GM12878 (cell line): ENCODE data around the gene ZNF879. TPM values are rescaled to one million over a fixed set of nuclear protein-coding genes. Genes with fewer than 3 reads are reported as not detected.

Source experiments
- ATAC-seq: fragments of 200-7000 bp; cut with Tn5 transposase; 3 replicates; pipeline ENCODE4 v1.9.1; 2020; ENCODE audit warnings: mild to moderate bottlenecking, moderate library complexity
- BruUV-seq: library from RNA; stranded (reverse); fragments of 400-500 nt; replicated peaks from 2 replicates; lab custom pipeline; 2021; lab: Mats Ljungman, UMichigan
- CTCF ChIA-PET: fragments of 300-600 bp; sonication (Branson Sonifier 250); formaldehyde crosslinking; extraction: SDS; loops from one replicate; lab custom pipeline; 2021; ENCODE audit warnings: inconsistent platforms; lab: Yijun Ruan, JAX
- POLR2A ChIA-PET: fragments of 350-600 bp; formaldehyde crosslinking; extraction: SDS; loops from one replicate; lab custom pipeline; 2021; ENCODE audit warnings: inconsistent platforms; lab: Charles Lee
- RAD21 ChIA-PET: fragments of 300-600 bp; sonication (Branson Sonifier 250); formaldehyde crosslinking; loops from one replicate; lab custom pipeline; 2023; ENCODE audit warnings: antibody characterized with exemption; ENCODE audit not compliant: unreplicated experiment; lab: Charles Lee
- SMC1A ChIA-PET: fragments of 300-600 bp; sonication (Branson Sonifier 250); formaldehyde crosslinking; loops from one replicate; lab custom pipeline; 2023; ENCODE audit not compliant: unreplicated experiment, uncharacterized antibody; lab: Charles Lee
- DNase-seq: peaks from one replicate; pipeline ENCODE4 v3.0.0-alpha.2; 2011; ENCODE audit warnings: low read depth, low spot score
- FAIRE-seq: peaks from 3 replicates; lab custom pipeline; 2011; peaks lifted over from hg19 to GRCh38; lab: Jason Lieb, UNC
- H2AFZ ChIP-seq: 2 replicates; pipeline ENCODE4 v1.6.0; 2011; ENCODE audit warnings: low read depth, low read length, control low read depth; ENCODE audit not compliant: control insufficient read depth
- H3K27ac ChIP-seq: 2 replicates; pipeline ENCODE4 v1.5.1; 2011; ENCODE audit warnings: control low read depth; ENCODE audit not compliant: control insufficient read depth, insufficient read depth
- H3K27me3 ChIP-seq, 2 experiments: replicated peaks in 1 of 2; 2 replicates each; pipeline versions ENCODE4 v1.6.0 to v1.6.1; 2011; ENCODE audit warnings: low read length in 1 of 2; ENCODE audit not compliant: control insufficient read depth in 2 of 2, insufficient read depth in 2 of 2
- H3K36me3 ChIP-seq, 2 experiments: 2 replicates each; pipeline ENCODE4 v1.5.1; 2011; ENCODE audit warnings: low read length in 1 of 2; ENCODE audit not compliant: control insufficient read depth in 2 of 2, insufficient read depth in 2 of 2
- H3K4me1 ChIP-seq: 2 replicates; pipeline ENCODE4 v1.6.1; 2011; ENCODE audit warnings: mild to moderate bottlenecking, low read length, moderate library complexity, mixed read lengths; ENCODE audit not compliant: control insufficient read depth, insufficient read depth
- H3K4me2 ChIP-seq: 2 replicates; pipeline ENCODE4 v1.6.0; 2011; ENCODE audit warnings: control low read depth; ENCODE audit not compliant: control insufficient read depth, insufficient read depth
- H3K4me3 ChIP-seq: fragments of 200-600 bp; sonication (generic); 2 replicates; pipeline ENCODE4 v1.5.1; 2016
- H3K79me2 ChIP-seq: 2 replicates; pipeline ENCODE4 v1.6.0; 2011; ENCODE audit warnings: low read length; ENCODE audit not compliant: control insufficient read depth, insufficient read depth
- H3K9ac ChIP-seq: 2 replicates; pipeline ENCODE4 v1.8.0; 2011; ENCODE audit warnings: low read length, control low read depth, mixed read lengths; ENCODE audit not compliant: control insufficient read depth, insufficient read depth
- H3K9me3 ChIP-seq: replicated peaks from 3 replicates; pipeline ENCODE4 v1.5.1; 2011; ENCODE audit warnings: mild to moderate bottlenecking, low read length; ENCODE audit not compliant: control insufficient read depth, insufficient read depth
- H4K20me1 ChIP-seq: 2 replicates; pipeline ENCODE4 v1.6.0; 2011; ENCODE audit not compliant: control insufficient read depth, insufficient read depth
- ASH2L ChIP-seq: fragments of 300-600, 200-600 bp; sonication (generic); IDR thresholded peaks from 2 replicates; pipeline ENCODE4 v1.6.1; 2017; ENCODE audit warnings: low read depth, mild to moderate bottlenecking, borderline replicate concordance
- CEBPZ ChIP-seq: fragments of 150-350 bp; IDR thresholded peaks from 2 replicates; pipeline ENCODE4 v1.6.1; 2016; ENCODE audit warnings: low read depth, low read length
- CREB1 ChIP-seq: IDR thresholded peaks from 2 replicates; pipeline ENCODE4 v1.6.1; 2012; ENCODE audit warnings: low read depth, mild to moderate bottlenecking, inconsistent platforms
- DPF2 ChIP-seq: fragments of 450-650 bp; IDR thresholded peaks from 2 replicates; pipeline ENCODE4 v1.6.1; 2017; ENCODE audit warnings: mild to moderate bottlenecking
- E4F1 ChIP-seq: fragments of 450-650 bp; IDR thresholded peaks from 2 replicates; pipeline ENCODE4 v1.6.1; 2018; ENCODE audit warnings: borderline replicate concordance, mild to moderate bottlenecking; ENCODE audit not compliant: partially characterized antibody
- GABPA ChIP-seq: IDR thresholded peaks from 2 replicates; pipeline ENCODE4 v1.6.1; 2014; ENCODE audit warnings: antibody characterized with exemption, low read depth, mild to moderate bottlenecking, inconsistent platforms
- IRF4 ChIP-seq: IDR thresholded peaks from 2 replicates; pipeline ENCODE4 v1.6.1; 2011; ENCODE audit warnings: low read depth, low read length
- KDM1A ChIP-seq: fragments of 200-600 bp; sonication (generic); IDR thresholded peaks from 2 replicates; pipeline ENCODE4 v1.6.1; 2016; ENCODE audit warnings: borderline replicate concordance
- NFIC ChIP-seq: IDR thresholded peaks from 2 replicates; pipeline ENCODE4 v1.6.1; 2012; ENCODE audit warnings: low read depth, mild to moderate bottlenecking, inconsistent platforms, low read length, moderate library complexity
- POLR2AphosphoS2 ChIP-seq: IDR thresholded peaks from 2 replicates; pipeline ENCODE4 v1.6.1; 2011; ENCODE audit warnings: low read depth, mild to moderate bottlenecking, low read length, improper control_type of control experiment, moderate library complexity
- WGBS: methylation state at CpG from one replicate; pipeline ENCODE4 v1.1.6; 2016; ENCODE audit warnings: low lambda C conversion rate; ENCODE audit not compliant: insufficient replicate concordance, insufficient coverage; ENCODE audit errors: missing lambda C conversion rate; 5-methylcytosine and 5-hydroxymethylcytosine counted together
- in situ Hi-C: fragments of 300-500 bp; cut with MboI; formaldehyde crosslinking; loops from 9 replicates; pipeline ENCODE4 v1.14.3; 2018; ENCODE audit warnings: mixed read lengths
- intact Hi-C: fragments of 100-400 bp; cut with micrococcal nuclease; formaldehyde crosslinking; loops from one replicate; pipeline ENCODE4 v1.14.2; 2022; ENCODE audit not compliant: unreplicated experiment
- polyA plus RNA-seq, 11 experiments: library from polyadenylated mRNA; depleted of rRNA in 4 of 11; unstranded in 6 of 11; stranded (reverse) in 5 of 11; fragments of >200 nt; fragmentation: Nextera tagmentation in 4 of 11; fragmentation: Illumina TruSeq in 1 of 11; extraction: Ambion mirVana in 4 of 11; extraction: Trizol in 1 of 11; gene quantifications; 1 replicate in 1 of 11; 2 replicates in 10 of 11; pipeline versions ENCODE4 v1.2.1 to v1.2.3, GENCODE V29; 2011 to 2016; ENCODE audit warnings: inconsistent platforms in 2 of 11, missing spikeins in 2 of 11, low read depth in 1 of 11
- total RNA-seq, 4 experiments: library from RNA; depleted of rRNA in 3 of 4; stranded (reverse); fragments of >200 nt in 3 of 4; fragmentation: Illumina TruSeq in 1 of 4; extraction: Trizol in 1 of 4; gene quantifications; 2 replicates each; pipeline versions ENCODE4 v1.2.1 to v1.2.3, GENCODE V29; 2013 to 2021
- TF ChIP-seq, protein P1 (sequence below): fragments of 450-650 bp; formaldehyde crosslinking; IDR thresholded peaks from 2 replicates; pipeline ENCODE4 v1.4.0; 2020; ENCODE audit warnings: mild to moderate bottlenecking, moderate library complexity

The ZNF879 gene
- total and polyA plus RNA-seq, 10 of the 15 experiments (the other 5 are each of a cell fraction or from before 2014, with no cell fraction given), result 0.03 TPM; not detected in 9

- intact Hi-C loops, result no loop called here
- Histone ChIP-seq H3K4me3 (no peak overlapping the region), H3K36me3 (no peaks in the 10 kb centered on the region), H3K9ac (no peak overlapping the region), H3K27ac (no peak overlapping the region), H3K4me1 (no peaks in the 10 kb centered on the region)
- 15% methylated on average over 2 of the region's 2 CpGs for WGBS
- in situ Hi-C loops, result no loop called here
- DNase-seq, result no peak
- BruUV-seq, result no TSS peak
- no peak for TF ChIP-seq POLR2AphosphoS2
- TF ChIP-seq CREB1, result no peak
- no peak for TF ChIP-seq NFIC
- TF ChIP-seq CEBPZ, result no peak
- TF ChIP-seq ASH2L, result no peak
- TF ChIP-seq GABPA, result no peak
- TF ChIP-seq, protein P1, sequence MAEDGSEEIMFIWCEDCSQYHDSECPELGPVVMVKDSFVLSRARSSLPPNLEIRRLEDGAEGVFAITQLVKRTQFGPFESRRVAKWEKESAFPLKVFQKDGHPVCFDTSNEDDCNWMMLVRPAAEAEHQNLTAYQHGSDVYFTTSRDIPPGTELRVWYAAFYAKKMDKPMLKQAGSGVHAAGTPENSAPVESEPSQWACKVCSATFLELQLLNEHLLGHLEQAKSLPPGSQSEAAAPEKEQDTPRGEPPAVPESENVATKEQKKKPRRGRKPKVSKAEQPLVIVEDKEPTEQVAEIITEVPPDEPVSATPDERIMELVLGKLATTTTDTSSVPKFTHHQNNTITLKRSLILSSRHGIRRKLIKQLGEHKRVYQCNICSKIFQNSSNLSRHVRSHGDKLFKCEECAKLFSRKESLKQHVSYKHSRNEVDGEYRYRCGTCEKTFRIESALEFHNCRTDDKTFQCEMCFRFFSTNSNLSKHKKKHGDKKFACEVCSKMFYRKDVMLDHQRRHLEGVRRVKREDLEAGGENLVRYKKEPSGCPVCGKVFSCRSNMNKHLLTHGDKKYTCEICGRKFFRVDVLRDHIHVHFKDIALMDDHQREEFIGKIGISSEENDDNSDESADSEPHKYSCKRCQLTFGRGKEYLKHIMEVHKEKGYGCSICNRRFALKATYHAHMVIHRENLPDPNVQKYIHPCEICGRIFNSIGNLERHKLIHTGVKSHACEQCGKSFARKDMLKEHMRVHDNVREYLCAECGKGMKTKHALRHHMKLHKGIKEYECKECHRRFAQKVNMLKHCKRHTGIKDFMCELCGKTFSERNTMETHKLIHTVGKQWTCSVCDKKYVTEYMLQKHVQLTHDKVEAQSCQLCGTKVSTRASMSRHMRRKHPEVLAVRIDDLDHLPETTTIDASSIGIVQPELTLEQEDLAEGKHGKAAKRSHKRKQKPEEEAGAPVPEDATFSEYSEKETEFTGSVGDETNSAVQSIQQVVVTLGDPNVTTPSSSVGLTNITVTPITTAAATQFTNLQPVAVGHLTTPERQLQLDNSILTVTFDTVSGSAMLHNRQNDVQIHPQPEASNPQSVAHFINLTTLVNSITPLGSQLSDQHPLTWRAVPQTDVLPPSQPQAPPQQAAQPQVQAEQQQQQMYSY (CRISPR knock-in tag), result no peak
- TF ChIP-seq E4F1, result no peak
- TF ChIP-seq IRF4, result no peak
- TF ChIP-seq KDM1A, result no peak
- TF ChIP-seq DPF2, result no peak
- TF ChIP-seq, all 136 proteins: peak for 0
- ChIA-PET POLR2A (no interaction called here), CTCF (no interaction called here), SMC1A (no interaction called here), RAD21 (no interaction called here)
- H3K27me3 ChIP-seq, result no peaks in the 10 kb centered on the region
- H2AFZ ChIP-seq, result no peak overlapping the region
- H3K79me2 ChIP-seq, result no peaks in the 10 kb centered on the region
- H3K9me3 ChIP-seq, result no peaks in the 10 kb centered on the region
- no peaks in the 10 kb centered on the region for H4K20me1 ChIP-seq
- no peak for ATAC-seq
- no peak for FAIRE-seq
- no peak overlapping the region for H3K4me2 ChIP-seq
Measured at GRCh38 chr5:179044765-179045164, 21.2 kb downstream of the ZNF879 start.
